GM19372 (cell line): Measurements from ENCODE around the gene MYL9.
"Not testable (repeated sequence)": the region's sequence is repeated elsewhere in the genome, so short reads cannot be mapped to it uniquely, and the experiment has no call there.

Experiments used
- ATAC-seq: cut with Tn5 transposase; IDR thresholded peaks from one replicate; pipeline ENCODE4 v1.9.1; 2021; ENCODE audit warnings: mild to moderate bottlenecking, low read depth, moderate library complexity; ENCODE audit not compliant: unreplicated experiment

The MYL9 gene

GRCh38 chr20:36541227-36541767 lies at the start of gene MYL9:
Gene MYL9 (plus strand): TSS chr20:36541519. CDS start chr20:36544885, 3,366 bp downstream.
- ATAC-seq: no peak

GRCh38 chr20:36491901-36492617 lies 49.3 kb upstream of the MYL9 start:
- ATAC-seq: no peak

- no peak for ATAC-seq
These were observed 48.1 kb upstream of the MYL9 start for GRCh38 chr20:36493051-36493800.

- ATAC-seq: no peak
These were observed 47.6 kb upstream of the MYL9 start for GRCh38 chr20:36493801-36494114.

- no peak for ATAC-seq
These were observed 44.3 kb upstream of the MYL9 start for GRCh38 chr20:36496707-36497669.

GRCh38 chr20:36497856-36498255 lies 43.5 kb upstream of the MYL9 start:
- no peak for ATAC-seq

- no peak for ATAC-seq
These were observed 42.7 kb upstream of the MYL9 start for GRCh38 chr20:36498386-36499179.

GRCh38 chr20:36499211-36499610 lies 42.1 kb upstream of the MYL9 start:
- ATAC-seq: no peak

- ATAC-seq: no peak
These were observed 41.4 kb upstream of the MYL9 start for GRCh38 chr20:36499723-36500501.

GRCh38 chr20:36501367-36502006 lies 39.8 kb upstream of the MYL9 start:
- ATAC-seq: no peak

GRCh38 chr20:36504295-36504694 lies 37.0 kb upstream of the MYL9 start:
- no peak for ATAC-seq

- ATAC-seq: no peak
These were observed 35.1 kb upstream of the MYL9 start for GRCh38 chr20:36506253-36506652.

GRCh38 chr20:36507746-36508145 lies 33.6 kb upstream of the MYL9 start:
- no peak for ATAC-seq

- ATAC-seq: no peak
These were observed 22.2 kb upstream of the MYL9 start for GRCh38 chr20:36519012-36519719.

GRCh38 chr20:36519944-36520343 lies 21.4 kb upstream of the MYL9 start:
- ATAC-seq: no peak

- no peak for ATAC-seq
These were observed 19.8 kb upstream of the MYL9 start for GRCh38 chr20:36521526-36521925.

GRCh38 chr20:36522412-36522811 lies 18.9 kb upstream of the MYL9 start:
- not testable (repeated sequence) for ATAC-seq

GRCh38 chr20:36523341-36523740 lies 18.0 kb upstream of the MYL9 start:
- ATAC-seq: no peak
